Esophagus squamous epithelium (tissue), 5 donors: ENCODE data around the gene ELP2. TPM values are rescaled to one million over a fixed set of nuclear protein-coding genes. Genes with fewer than 3 reads are reported as not detected.
"Not testable (repeated sequence)": the region's sequence is repeated elsewhere in the genome, so short reads cannot be mapped to it uniquely, and the experiment has no call there.

Experiments
- DNase-seq: peaks from one replicate; lab custom pipeline; 2025; lab: John Stamatoyannopoulos, UW
- H3K27ac ChIP-seq, 4 donors: fragments of 200-600 bp; sonication (generic); one replicate each; pipeline ENCODE4 v1.5.1; 2016 to 2019; ENCODE audit warnings: mild to moderate bottlenecking in 1 of 4
- H3K27me3 ChIP-seq, 4 donors: fragments of 200-600 bp; sonication (generic); 1 replicate in 3 of 4; 2 replicates in 1 of 4; pipeline versions ENCODE4 v1.5.1 to v1.6.0; 2017 to 2021; ENCODE audit warnings: antibody characterized with exemption in 1 of 4
- H3K36me3 ChIP-seq, 3 donors: fragments of 200-600 bp; sonication (generic); one replicate each; pipeline ENCODE4 v1.5.1; 2016 to 2019
- H3K4me1 ChIP-seq, 3 donors: fragments of 200-600 bp; sonication (generic); one replicate each; pipeline ENCODE4 v1.5.1; 2017 to 2019
- H3K4me3 ChIP-seq, 4 donors: fragments of 200-600 bp; sonication (generic); 1 replicate in 3 of 4; 2 replicates in 1 of 4; pipeline ENCODE4 v1.5.1; 2016 to 2019; ENCODE audit warnings: mild to moderate bottlenecking in 2 of 4, moderate library complexity in 1 of 4
- H3K9me3 ChIP-seq, 3 donors: fragments of 200-600 bp; sonication (generic); one replicate each; pipeline ENCODE4 v1.5.1; 2016 to 2019
- POLR2A ChIP-seq, 4 donors: fragments of 450-650 bp; IDR thresholded peaks; one replicate each; pipeline ENCODE4 v1.6.1; 2017; ENCODE audit warnings: antibody characterized with exemption in 4 of 4, mild to moderate bottlenecking in 4 of 4, moderate library complexity in 3 of 4
- WGBS, 2 donors: methylation state at CpG; one replicate each; pipeline ENCODE4 v1.1.5; 2018; 5-methylcytosine and 5-hydroxymethylcytosine counted together
- intact Hi-C: fragments of 100-400 bp; cut with DNase I; formaldehyde crosslinking; loops from one replicate; pipeline ENCODE4 v1.15.0; 2022
- total RNA-seq, 4 donors: library from RNA; depleted of rRNA; stranded (reverse); fragments of >200 nt; gene quantifications; one replicate each; pipeline ENCODE4 v1.1.0, GENCODE V29; 2016
- TF ChIP-seq, protein P1 (sequence below), 6 experiments: fragments of 450-650 bp in 4 of 6; fragments of 200-600 bp in 2 of 6; sonication (generic) in 2 of 6; IDR thresholded peaks; one replicate each; pipeline ENCODE4 v1.5.1; 2016 to 2019; ENCODE audit warnings: antibody characterized with exemption in 6 of 6, mild to moderate bottlenecking in 4 of 6, moderate library complexity in 4 of 6
- donor health status: DM: yes; HTN: yes; CAD: no.

ELP2 gene
- total RNA-seq, 4 donors from 2014 or later: 13.0 to 61.0 (median 28.0) TPM

DNA sequence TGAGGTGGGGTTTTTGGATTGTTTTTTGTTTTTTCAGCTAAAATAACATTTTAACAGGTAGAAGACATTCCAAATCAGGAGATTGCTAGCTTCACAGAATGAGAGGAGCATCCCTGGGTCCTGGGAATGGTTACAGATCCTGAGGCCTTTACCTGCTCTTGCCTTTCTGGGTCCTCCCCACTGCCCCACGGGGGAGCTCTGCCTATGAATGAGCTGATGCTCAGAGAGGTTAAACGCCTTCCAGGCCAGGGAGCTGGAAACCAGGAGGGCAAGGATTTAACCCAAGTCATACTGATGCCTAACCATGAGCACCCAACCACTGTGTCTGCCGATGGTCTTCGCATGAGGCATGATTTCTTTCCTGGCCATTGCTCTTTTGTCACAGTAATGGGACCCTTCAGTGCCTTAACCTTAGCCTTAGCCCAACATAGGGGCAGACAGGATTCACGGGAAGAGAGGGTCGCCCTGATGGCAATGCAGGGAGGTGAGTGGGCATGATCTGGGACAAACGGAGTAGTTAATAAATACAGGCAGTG lies 73.7 kb downstream of the ELP2 start:
- intact Hi-C loops: no loop called here
- TF ChIP-seq, protein P1, sequence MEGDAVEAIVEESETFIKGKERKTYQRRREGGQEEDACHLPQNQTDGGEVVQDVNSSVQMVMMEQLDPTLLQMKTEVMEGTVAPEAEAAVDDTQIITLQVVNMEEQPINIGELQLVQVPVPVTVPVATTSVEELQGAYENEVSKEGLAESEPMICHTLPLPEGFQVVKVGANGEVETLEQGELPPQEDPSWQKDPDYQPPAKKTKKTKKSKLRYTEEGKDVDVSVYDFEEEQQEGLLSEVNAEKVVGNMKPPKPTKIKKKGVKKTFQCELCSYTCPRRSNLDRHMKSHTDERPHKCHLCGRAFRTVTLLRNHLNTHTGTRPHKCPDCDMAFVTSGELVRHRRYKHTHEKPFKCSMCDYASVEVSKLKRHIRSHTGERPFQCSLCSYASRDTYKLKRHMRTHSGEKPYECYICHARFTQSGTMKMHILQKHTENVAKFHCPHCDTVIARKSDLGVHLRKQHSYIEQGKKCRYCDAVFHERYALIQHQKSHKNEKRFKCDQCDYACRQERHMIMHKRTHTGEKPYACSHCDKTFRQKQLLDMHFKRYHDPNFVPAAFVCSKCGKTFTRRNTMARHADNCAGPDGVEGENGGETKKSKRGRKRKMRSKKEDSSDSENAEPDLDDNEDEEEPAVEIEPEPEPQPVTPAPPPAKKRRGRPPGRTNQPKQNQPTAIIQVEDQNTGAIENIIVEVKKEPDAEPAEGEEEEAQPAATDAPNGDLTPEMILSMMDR (IDR thresholded peaks at IDR 0.05): no peak
- no peak for TF ChIP-seq POLR2A (IDR thresholded peaks at IDR 0.05)

DNA sequence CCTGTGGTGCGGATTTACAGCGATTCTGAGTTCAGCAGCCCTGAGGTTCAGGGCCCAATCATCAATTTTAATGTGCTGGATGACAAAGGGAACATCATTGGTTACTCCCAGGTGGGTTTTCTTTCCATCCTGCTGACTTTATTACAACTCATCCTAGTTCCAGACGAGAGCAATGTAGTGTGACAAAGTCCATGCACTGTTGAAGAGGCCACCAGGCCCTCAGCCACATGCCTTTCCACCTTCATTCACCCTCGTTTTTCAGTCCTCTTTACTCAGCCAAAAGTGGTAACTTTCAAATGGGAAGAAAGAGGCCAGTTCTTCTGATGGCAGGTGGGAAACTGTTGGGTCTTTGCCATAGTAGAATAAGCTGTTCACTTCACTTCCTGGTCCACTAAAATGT lies 75.5 kb downstream of the ELP2 start:
- H3K4me1 ChIP-seq: no peaks in the 10 kb centered on the region
- no peaks in the 10 kb centered on the region for H3K27me3 ChIP-seq
- WGBS, 2 donors: 87 to 89% methylated on average over 4 of the region's 4 CpGs
- no peak for DNase-seq
- intact Hi-C loops: no loop called here
- TF ChIP-seq POLR2A (IDR thresholded peaks at IDR 0.05): no peak
- TF ChIP-seq, protein P1 (IDR thresholded peaks at IDR 0.05): no peak
- peaks cover 0 to 16% (median 0%) of the 10 kb centered on the region in 3 donors for H3K36me3 ChIP-seq
- H3K27ac ChIP-seq: no peak overlapping the region
- H3K4me3 ChIP-seq: no peak overlapping the region
- H3K9me3 ChIP-seq: peaks cover 0 to 7% (median 0%) of the 10 kb centered on the region in 3 donors

More for the DNA sequence above, 73.7 kb downstream of the ELP2 start:
- Histone ChIP-seq H3K4me1 (no peaks in the 10 kb centered on the region), H3K27me3 (no peaks in the 10 kb centered on the region), H3K36me3 (peaks cover 0 to 16% (median 0%) of the 10 kb centered on the region in 3 donors), H3K27ac (no peak overlapping the region), H3K9me3 (peaks cover 0 to 7% (median 0%) of the 10 kb centered on the region in 3 donors), H3K4me3 (no peak overlapping the region)
- no peak for DNase-seq
- 76 to 84% methylated on average over 4 to 6 of the region's 7 CpGs for WGBS, 2 donors

DNA sequence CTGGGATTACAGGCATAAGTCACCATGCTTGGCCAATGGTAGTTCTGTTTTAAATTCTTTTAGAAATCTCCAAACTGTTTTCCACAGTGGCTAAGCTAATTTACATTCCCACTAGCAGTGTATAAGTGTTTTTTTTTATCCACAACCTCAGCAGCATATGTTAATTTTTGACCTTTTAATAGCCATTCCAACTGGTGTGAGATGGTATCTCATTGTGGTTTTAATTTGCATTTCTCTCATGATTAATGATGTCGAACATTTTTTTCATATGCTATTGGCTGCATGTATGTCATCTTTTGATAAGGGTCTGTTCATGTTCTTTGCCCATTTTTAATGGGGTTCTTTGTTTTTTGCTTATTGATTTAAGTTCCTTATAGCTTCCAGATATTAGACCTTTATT lies 77.6 kb downstream of the ELP2 start:
- peaks cover 0 to 2% (median 0%) of the 10 kb centered on the region in 3 donors for H3K4me1 ChIP-seq
- no peaks in the 10 kb centered on the region for H3K27me3 ChIP-seq
- DNase-seq: no peak
- H3K36me3 ChIP-seq: peaks cover 0 to 22% (median 0%) of the 10 kb centered on the region in 3 donors
- TF ChIP-seq POLR2A (IDR thresholded peaks at IDR 0.05): no peak
- TF ChIP-seq, protein P1 (IDR thresholded peaks at IDR 0.05): no peak
- 88 to 90% methylated on average over 1 of the region's 1 CpG for WGBS, 2 donors
- H3K27ac ChIP-seq: no peak overlapping the region
- H3K9me3 ChIP-seq: peaks cover 0 to 7% (median 0%) of the 10 kb centered on the region in 3 donors
- intact Hi-C loops: no loop called here
- no peak overlapping the region for H3K4me3 ChIP-seq

DNA sequence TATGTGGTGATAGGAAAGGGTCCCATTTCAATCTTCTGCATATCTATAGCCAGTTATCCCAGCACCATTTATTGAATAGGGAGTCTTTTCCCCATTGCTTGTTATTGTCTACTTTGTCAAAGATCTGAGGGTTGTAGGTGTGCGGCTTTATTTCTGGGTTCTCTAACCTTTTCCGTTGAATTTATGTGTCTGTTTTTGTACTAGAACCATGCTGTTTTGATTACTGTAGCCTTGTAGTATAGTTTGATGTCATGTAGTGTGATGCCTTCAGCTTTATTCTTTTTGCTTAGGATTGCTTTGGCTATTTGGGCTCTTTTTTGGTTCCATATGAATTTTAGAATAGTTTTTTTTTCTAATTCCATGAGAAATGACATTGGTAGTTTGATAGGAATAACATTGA lies 78.3 kb downstream of the ELP2 start:
- H3K4me1 ChIP-seq, intact Hi-C loops, H3K27ac ChIP-seq, H3K4me3 ChIP-seq, H3K27me3 ChIP-seq, DNase-seq, H3K9me3 ChIP-seq: not testable (repeated sequence)
- WGBS, 2 donors: 93 to 97% methylated on average over 2 of the region's 2 CpGs
- peaks cover 0 to 27% (median 0%) of the 10 kb centered on the region in 3 donors for H3K36me3 ChIP-seq

DNA sequence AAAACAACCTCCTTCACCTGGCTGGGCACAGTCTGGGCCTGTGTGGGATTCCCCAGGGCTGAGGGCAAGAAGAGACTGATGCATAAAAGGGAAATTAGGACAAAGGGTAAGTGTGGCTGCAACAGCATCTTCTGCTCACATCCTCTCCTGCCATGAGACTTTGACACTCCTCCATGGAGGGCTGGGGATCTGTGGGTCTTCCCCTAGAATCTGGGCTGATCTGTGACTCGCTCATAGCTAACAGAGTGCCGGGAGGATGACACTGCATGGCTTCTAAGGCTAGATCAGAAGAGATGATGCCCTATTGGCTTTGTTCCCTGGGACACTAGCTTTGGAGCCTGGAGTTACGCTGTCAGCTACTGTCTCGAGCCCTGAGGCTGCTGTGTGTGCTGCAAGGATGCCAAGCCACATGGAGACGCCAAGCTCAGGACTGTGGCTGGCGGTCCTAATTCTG lies 81.9 kb downstream of the ELP2 start:
- H3K4me3 ChIP-seq: no peak overlapping the region
- H3K9me3 ChIP-seq: peaks cover 0 to 7% (median 0%) of the 10 kb centered on the region in 3 donors
- DNase-seq: no peak
- TF ChIP-seq POLR2A (IDR thresholded peaks at IDR 0.05): no peak
- 43 to 100% methylated on average over 1 to 5 of the region's 6 CpGs for WGBS, 2 donors
- peaks cover 0 to 5% (median 2%) of the 10 kb centered on the region in 3 donors for H3K4me1 ChIP-seq
- no peaks in the 10 kb centered on the region for H3K27me3 ChIP-seq
- H3K36me3 ChIP-seq: peaks cover 0 to 43% (median 0%) of the 10 kb centered on the region in 3 donors
- intact Hi-C loops: no loop called here
- H3K27ac ChIP-seq: no peak overlapping the region

DNA sequence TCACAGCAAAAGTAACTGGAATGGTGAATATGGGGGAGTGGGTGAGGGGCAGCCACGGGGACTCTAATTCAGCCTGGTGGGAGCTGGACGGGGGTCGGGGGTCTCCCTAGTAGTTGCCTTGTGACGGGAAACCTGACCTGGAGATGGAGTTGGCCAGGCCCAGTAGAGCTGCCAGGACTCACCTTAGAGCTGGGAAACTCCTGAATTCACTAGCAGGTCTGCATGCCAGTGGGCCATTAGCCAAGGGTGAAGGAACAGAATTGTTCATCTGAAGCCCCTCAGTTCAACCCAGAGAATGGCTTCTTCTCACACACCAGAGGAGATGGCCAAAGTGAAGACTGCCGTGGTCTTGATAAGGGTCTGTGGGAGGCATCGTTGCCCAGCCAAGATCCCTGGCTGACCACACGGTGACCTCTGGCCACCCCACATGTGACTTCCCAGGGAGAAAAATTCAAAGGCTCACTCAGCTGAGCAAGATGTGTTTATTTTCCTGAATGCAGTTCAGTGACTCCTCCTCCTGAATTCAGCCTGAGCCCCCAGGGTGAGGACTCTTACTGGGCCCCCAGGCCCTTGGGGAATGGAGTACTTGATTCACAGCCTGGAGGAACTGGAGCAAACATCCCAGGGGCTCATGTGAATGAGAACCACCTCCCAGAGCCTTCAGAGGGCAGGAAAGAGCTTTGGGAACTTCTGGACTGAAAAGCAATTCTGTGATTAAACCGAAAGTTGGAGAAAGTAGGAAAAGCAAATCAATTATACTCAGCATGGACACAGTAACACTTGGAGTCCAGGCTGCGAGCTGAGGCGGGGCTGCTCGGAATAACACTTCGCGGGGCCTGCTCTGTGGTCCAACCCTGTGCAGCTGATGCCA lies 82.8 kb downstream of the ELP2 start:
- TF ChIP-seq, protein P1 (IDR thresholded peaks at IDR 0.05): no peak
- no peak for TF ChIP-seq POLR2A (IDR thresholded peaks at IDR 0.05)
- H3K9me3 ChIP-seq: peaks cover 0 to 7% (median 0%) of the 10 kb centered on the region in 3 donors
- peaks cover 0 to 35% (median 0%) of the 10 kb centered on the region in 3 donors for H3K36me3 ChIP-seq
- H3K27me3 ChIP-seq: no peaks in the 10 kb centered on the region
- H3K27ac ChIP-seq: peak overlapping the region in 1 of 4 donors; percentile 34
- DNase-seq: no peak
- H3K4me1 ChIP-seq: peaks cover 0 to 5% (median 2%) of the 10 kb centered on the region in 3 donors
- WGBS, 2 donors: 62 to 80% methylated on average over 9 to 10 of the region's 13 CpGs
- intact Hi-C loops: no loop called here
- H3K4me3 ChIP-seq: peak overlapping the region in 1 of 4 donors; percentile 8
